GM20000 (cell line): ENCODE results near the gene KDM4B.

Source experiments
- DNase-seq: peaks from one replicate; pipeline ENCODE4 v3.0.0; 2012; ENCODE audit warnings: low spot score
- TF ChIP-seq, protein P1 (sequence below): IDR thresholded peaks from 2 replicates; pipeline ENCODE4 v1.5.1; 2012; ENCODE audit warnings: mild to moderate bottlenecking, control low read depth; ENCODE audit errors: extremely low read depth, missing control alignments

KDM4B gene

DNA sequence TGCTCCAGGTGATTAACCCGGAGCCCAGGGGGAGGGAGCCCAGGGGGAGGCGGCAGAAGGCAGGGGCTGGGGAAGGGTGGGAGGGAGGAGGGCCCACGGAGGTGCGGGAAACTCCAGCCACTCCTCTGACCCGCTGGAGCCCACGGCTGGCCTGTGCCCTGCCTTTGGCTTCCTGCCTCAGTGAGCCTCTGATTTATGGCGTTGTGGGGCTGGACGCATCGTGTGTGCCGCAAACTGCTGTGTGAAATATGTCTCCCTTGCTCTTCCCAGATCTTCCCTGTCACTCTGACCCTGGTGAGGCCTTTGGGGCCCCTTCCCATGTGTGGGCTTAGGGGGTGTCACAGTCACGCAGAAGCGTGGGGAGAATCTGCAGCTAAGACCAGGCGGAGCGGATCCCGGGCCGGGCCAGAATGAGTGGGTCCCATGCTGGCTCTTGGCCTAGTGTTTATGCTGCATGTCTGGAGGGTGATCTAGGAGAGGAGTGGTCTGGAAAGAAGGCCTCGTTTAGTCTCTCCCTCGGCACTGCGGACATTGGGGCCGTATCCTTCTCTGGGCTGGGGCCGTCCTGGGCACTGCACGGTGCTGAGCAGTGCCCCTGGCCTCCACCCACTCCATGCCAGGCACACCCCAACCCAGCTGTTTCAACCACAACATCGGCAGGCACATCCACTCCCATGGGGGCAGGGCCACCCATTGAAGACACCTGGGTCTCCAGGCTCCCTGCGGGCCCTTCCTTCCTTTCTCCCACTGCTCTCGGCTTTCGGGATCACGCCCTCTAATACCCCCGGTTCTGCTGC lies 123.0 kb downstream of the KDM4B start:
- DNase-seq = no peak
- TF ChIP-seq, protein P1, sequence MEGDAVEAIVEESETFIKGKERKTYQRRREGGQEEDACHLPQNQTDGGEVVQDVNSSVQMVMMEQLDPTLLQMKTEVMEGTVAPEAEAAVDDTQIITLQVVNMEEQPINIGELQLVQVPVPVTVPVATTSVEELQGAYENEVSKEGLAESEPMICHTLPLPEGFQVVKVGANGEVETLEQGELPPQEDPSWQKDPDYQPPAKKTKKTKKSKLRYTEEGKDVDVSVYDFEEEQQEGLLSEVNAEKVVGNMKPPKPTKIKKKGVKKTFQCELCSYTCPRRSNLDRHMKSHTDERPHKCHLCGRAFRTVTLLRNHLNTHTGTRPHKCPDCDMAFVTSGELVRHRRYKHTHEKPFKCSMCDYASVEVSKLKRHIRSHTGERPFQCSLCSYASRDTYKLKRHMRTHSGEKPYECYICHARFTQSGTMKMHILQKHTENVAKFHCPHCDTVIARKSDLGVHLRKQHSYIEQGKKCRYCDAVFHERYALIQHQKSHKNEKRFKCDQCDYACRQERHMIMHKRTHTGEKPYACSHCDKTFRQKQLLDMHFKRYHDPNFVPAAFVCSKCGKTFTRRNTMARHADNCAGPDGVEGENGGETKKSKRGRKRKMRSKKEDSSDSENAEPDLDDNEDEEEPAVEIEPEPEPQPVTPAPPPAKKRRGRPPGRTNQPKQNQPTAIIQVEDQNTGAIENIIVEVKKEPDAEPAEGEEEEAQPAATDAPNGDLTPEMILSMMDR = no peak

DNA sequence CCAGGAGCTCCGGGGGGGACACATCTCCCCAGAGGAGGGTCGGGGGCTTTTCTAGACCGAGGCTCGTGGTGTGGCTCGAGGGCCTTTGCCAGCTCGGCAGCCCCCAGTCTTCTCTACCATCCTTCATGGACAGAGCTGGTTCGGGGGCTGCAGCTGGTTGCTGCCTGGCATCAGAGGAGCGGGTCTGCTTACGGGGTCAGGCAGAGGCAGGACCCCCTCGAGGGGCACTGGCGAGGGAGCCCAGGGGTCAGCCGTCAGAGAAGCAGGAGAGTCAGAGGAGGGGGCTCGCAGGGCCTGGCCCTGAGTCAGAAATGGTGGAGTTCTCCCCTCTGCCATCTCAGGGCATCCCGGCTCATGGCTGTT lies 123.5 kb downstream of the KDM4B start:
- no peak for DNase-seq
- TF ChIP-seq, protein P1 = no peak

DNA sequence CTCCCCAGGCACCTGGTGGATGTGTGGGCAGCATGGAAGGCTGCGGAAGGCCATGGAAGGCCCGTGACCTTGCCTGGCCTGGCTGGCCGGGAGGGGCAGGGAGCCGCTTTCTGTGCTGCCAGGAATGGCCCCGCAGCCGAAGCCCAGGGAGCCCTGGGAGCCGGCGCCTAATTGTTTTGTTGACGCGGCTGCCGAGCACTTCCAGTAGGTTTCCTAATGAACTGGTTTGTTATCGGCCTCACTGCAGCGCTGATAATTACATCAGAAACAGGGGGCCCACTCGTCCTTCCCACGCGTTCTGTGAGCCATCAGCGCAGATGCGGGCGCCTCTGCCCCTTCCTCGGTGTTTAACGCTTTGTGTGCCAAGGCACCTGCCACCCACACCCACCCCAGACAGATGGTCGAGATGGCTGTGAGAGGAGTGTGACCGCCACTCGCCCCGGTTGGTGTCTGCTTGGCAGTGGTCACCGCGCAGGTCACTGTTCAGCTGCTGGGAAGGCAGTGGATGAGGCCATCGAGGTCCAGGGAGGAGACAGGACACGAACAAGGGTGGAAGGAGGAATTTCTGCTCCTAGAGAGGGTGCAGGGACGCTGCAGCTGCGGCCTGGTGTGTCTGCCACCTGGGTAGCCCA lies 124.5 kb downstream of the KDM4B start:
- TF ChIP-seq, protein P1 = no peak
- DNase-seq = no peak

DNA sequence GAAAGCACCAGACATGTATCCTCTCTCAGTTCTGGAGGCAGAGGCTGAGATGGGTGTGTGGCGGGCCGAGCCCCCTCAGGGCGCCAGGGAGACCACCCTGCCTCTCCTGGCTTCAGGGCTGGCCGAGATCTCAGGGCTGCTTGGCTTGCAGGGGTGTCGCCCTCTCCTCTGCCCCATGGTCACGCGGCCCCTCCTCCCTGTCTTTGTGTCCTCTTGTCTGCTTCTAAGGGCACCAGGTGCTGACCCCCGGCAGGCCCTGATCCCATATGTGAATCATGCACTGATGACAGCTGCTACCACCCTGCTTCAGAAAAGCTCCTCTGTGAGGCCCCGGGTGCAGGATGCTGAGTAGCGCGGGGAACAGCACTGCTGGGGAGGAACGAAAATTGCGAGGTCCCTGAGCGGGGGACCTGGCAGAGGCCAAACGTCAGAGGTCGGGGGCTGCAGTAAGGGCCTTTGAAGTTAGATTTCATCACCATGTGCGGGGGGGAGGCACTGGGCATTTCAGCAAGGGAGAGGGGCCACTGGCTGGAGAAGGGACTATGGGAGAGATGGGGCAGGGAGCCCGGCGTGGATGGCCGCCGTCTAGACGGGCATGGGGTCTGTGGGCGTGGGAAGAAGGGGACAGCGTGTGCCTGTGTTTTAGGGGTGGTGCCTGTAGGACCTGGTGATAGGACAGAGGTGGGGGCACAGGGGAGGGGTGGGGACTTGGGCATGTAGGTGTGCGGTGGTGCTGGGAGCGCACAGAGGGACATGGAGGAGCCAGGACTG lies 125.2 kb downstream of the KDM4B start:
- TF ChIP-seq, protein P1 = no peak
- DNase-seq = no peak

DNA sequence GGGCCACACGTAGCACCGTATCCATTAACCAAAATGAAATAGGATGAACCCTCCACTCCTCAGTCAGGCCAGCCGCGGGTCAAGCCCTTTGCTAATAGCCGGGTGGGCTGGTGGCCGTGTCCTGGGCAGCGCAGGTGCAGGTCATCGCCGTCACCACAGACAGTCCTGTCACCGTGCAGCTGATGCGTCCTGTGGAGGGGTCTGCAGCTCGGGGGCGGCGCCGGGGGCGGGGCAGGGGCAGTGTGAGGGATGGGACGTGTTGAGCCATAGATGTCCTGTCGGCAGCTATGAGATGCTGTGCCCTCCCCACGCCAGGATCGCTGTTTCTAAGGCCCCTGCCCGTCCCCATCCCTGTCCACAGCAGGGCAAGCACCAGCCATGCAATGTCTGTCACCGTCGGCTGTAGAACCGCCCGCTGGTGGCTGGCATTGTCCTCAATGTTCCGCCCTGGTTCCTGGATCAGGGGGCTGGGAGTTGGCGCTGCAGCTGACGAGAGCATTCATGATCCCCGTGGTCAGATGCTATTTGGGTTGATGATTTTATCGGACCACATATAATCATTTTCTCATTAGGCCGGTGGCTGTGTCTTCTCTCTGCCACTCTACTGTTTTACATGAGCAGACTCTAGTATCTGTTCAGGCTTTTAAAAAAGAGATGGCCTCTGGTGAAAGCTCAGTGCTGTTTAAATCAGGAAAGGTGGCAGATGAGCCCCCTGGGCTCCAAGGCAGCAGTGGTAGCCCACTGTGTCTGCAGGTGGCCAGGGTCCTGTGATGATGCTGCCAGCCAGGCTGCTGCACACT lies 126.1 kb downstream of the KDM4B start:
- TF ChIP-seq, protein P1 = no peak
- DNase-seq = no peak

DNA sequence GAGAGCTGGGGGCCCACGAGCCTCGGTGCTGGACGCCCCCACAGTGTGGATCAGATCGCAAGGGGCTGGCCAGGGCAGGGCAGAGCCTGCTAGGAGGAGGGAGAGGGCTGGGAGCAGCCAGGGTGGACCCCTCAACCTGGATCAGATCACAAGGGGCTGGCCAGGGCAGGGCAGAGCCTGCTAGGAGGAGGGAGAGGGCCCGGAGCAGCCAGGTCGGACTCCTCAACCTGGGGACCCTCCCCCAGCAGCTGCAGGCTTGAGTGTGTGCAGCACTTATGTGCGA lies 126.6 kb downstream of the KDM4B start:
- no peak for DNase-seq
- TF ChIP-seq, protein P1 = no peak

DNA sequence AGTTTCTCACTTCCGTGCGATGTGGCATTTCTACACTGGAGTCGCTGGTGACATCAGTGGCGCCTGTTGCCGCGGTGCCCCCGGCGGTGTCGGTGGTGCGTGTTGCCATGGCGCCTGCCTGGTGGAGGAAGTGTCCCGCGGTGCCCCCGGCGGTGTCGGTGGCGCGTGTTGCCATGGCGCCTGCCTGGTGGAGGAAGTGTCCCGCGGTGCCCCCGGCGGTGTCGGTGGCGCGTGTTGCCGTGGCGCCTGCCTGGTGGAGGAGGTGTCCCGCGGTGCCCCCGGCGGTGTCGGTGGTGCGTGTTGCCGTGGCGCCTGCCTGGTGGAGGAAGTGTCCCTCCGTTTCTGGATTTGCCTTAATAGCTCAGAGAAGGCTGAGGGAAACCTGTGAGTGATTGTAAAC lies 127.6 kb downstream of the KDM4B start:
- no peak for DNase-seq
- TF ChIP-seq, protein P1 = no peak
